Fibroblast of villous mesenchyme (primary cell): Measurements from ENCODE around the gene PPP1R3D. TPM values are rescaled to one million over a fixed set of nuclear protein-coding genes. Genes with fewer than 3 reads are reported as not detected.

Experiments used
- DNase-seq: peaks from one replicate; pipeline ENCODE4 v3.0.0-alpha.2; 2010; ENCODE audit warnings: low read depth
- H3K4me3 ChIP-seq: 2 replicates; pipeline ENCODE4 v1.5.1; 2011; ENCODE audit warnings: low read depth, mild to moderate bottlenecking, low read length
- total RNA-seq: library from RNA; depleted of rRNA; stranded (reverse); fragments of >200 nt; gene quantifications from 2 replicates; pipeline ENCODE4 v1.2.3, GENCODE V29; 2012
- TF ChIP-seq, protein P1 (sequence below): IDR thresholded peaks from 2 replicates; pipeline ENCODE4 v1.5.1; 2012; ENCODE audit warnings: low read depth, mild to moderate bottlenecking, low read length; ENCODE audit not compliant: insufficient read depth

Gene PPP1R3D
- total RNA-seq, 1 donor, result 8.2 TPM

DNA sequence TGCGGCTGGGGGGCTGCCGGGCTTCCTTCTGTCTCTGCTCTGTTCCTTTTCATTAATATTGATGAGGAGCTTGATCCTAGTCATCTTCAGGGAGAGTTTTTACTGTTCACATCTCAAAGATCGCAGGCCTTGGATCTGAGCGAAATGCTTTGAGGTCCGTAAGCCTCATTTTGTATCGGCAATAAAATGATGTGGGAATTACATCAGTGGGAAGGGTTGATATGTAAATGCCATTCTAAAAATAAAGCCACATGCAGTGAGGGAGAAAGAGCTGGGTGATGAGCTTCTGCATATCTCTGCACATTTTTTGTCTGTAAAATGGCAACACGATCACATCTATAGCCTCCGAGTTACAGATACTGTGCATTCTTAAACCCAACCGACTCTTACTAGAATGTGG lies 43.0 kb upstream of the PPP1R3D start:
- TF ChIP-seq, protein P1, sequence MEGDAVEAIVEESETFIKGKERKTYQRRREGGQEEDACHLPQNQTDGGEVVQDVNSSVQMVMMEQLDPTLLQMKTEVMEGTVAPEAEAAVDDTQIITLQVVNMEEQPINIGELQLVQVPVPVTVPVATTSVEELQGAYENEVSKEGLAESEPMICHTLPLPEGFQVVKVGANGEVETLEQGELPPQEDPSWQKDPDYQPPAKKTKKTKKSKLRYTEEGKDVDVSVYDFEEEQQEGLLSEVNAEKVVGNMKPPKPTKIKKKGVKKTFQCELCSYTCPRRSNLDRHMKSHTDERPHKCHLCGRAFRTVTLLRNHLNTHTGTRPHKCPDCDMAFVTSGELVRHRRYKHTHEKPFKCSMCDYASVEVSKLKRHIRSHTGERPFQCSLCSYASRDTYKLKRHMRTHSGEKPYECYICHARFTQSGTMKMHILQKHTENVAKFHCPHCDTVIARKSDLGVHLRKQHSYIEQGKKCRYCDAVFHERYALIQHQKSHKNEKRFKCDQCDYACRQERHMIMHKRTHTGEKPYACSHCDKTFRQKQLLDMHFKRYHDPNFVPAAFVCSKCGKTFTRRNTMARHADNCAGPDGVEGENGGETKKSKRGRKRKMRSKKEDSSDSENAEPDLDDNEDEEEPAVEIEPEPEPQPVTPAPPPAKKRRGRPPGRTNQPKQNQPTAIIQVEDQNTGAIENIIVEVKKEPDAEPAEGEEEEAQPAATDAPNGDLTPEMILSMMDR, result no peak
- DNase-seq, result no peak
- H3K4me3 ChIP-seq, result no peak overlapping the region

DNA sequence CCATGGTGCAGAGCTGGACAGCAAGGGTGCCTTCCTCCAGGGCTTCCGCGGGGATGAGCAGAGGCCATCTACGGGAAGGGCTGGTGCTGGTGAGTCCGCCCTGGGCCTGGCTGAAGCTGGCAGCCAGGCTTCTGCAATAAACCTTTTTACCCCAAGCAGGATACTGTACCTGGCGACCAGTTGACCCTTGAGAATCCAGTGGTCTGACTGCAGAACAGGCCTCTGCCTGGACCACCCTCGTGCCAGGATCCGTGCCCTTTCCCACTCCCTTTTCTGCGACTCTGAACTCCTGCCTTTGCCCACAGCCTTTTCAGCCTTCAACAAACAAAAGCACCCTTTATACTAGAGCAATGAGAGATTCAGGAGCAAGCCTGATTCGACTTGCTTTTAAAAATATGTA lies 37.0 kb upstream of the PPP1R3D start:
- no peak overlapping the region for H3K4me3 ChIP-seq
- TF ChIP-seq, protein P1, result no peak
- DNase-seq, result no peak

DNA sequence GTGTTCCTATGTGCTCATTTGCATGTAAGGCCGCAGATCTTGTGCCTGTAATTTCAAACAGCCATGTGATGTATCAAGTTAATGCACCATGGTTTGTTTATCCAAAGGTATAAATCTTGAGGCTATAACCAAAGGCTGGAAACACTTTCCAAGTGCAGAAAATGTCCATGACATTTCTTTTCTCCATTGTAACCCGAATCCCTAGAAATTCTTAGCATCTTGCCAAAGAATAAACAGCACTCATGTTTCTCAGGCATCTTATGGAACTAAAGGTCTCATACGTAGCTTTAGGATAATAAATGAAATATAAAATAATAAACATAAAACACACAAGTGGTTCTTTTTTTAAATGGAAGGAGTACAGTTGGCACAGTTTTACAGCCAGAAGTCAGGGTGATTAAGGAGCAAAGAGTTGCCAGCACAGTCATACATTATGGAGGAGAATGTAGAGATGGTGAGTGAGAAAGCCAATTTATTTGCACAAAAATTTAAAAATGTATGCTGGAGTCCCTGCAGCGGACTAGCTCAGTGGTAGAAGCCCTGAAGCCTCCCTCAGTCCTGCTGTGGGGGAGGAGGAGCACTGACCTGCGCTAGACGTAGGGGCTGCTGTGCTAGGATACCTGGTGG lies 36.2 kb upstream of the PPP1R3D start:
- DNase-seq, result no peak
- TF ChIP-seq, protein P1, result no peak
- no peak overlapping the region for H3K4me3 ChIP-seq

DNA sequence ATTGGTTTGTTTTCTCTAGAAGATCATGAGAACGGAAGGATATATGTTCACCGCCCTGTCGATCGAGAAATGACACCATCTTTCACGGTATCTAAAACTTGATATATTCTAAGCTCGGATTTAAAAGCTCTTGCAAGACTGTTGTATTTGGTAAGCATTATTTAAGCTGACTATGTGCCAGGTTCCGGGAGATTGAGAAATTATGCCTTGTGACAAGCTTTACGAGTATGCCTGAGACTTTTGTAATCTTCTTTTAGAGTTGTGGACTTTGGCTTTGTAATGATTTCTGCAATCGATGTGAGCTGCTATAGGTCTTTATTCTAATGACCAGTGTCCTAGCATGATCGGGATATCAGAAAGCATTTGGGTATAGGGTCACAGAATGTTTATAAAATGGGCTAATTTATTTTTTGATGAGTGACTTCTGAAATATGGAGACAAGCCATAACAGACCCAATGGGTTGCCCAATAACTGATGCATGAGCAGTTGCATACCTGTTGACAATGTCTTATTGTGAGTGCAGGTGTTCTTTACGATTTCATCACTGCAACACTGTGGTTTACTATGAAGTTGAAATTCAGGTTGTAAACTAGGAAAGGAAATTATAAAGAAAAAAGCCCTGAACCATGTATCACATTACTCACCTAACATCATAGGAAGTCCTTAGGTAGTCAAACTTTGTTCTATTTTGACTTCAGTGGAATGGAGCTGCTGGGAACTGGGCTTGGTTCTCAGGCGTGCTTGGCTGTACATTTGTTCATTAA lies 32.1 kb upstream of the PPP1R3D start:
- TF ChIP-seq, protein P1, result no peak

DNA sequence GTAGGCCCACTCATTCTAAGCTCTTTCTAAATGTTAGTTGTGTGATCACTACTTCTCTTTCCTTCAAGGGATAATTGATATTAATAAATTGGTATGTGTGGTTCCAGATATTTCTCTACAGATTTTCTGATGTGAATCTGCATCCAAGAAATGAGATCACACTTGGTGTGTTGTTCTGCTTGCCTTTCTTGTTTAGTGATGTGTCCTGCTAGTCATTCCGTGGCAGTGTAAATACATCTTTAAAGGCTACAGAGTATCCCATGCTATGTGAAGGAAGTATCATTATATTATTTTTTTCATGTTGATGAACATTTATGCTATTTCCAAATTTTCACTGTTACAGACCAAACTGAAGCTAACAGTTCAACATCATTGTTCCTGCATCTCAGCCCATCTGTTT lies 31.3 kb upstream of the PPP1R3D start:
- DNase-seq, result no peak
- TF ChIP-seq, protein P1, result no peak
- no peak overlapping the region for H3K4me3 ChIP-seq

More for the DNA sequence above, 32.1 kb upstream of the PPP1R3D start:
- DNase-seq, result no peak
- H3K4me3 ChIP-seq, result no peak overlapping the region

DNA sequence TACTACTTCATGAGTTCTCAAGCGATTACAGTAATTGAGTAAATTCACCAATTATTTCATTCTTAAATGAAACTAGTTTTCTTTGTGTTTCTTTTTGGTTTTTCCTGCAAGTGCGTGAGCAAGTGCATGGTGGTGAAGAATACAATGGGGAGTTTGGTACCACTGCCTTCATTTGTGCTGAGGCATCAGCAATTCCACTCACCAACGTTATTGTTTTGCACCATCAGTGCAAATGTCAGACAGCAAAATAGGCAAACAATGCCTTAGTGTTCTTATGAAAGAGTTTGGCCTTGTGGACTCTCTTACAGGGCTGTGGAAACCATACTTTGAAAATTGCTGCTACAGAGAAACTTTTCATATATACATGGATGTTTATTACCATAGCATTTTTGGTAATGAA lies 26.3 kb upstream of the PPP1R3D start:
- H3K4me3 ChIP-seq, result no peak overlapping the region
- TF ChIP-seq, protein P1, result no peak
- DNase-seq, result no peak

DNA sequence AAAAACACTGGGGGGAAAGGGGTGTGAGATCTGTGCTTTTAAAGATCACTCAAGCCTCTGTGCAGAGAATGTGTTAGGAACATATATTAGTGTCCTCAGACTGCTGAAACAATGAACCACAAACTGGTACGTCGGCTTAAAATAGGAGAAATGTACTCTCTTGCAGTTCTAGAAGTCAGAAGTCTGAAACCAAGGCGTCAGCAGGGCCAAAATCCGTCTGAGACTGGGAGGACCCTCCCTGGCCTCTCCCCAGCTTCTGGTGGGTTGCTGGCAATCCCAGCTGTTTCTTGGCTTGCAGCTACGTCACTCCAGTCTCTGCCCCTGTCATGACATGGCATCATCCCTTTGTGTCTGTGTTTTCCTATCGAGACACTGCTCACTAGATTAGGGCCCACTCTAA lies 22.1 kb upstream of the PPP1R3D start:
- H3K4me3 ChIP-seq, result no peak overlapping the region
- TF ChIP-seq, protein P1, result no peak
- DNase-seq, result no peak
